Esophagus squamous epithelium (tissue), 4 donors: ENCODE measurements around the gene FAM114A1.

Experiments used
- CTCF ChIP-seq, 6 experiments: fragments of 450-650 bp in 4 of 6; fragments of 200-600 bp in 2 of 6; sonication (generic) in 2 of 6; IDR thresholded peaks; one replicate each; pipeline ENCODE4 v1.5.1; 2016 to 2019; ENCODE audit warnings: antibody characterized with exemption in 6 of 6, mild to moderate bottlenecking in 4 of 6, moderate library complexity in 4 of 6
- POLR2A ChIP-seq, 4 donors: fragments of 450-650 bp; IDR thresholded peaks; one replicate each; pipeline ENCODE4 v1.6.1; 2017; ENCODE audit warnings: antibody characterized with exemption in 4 of 4, mild to moderate bottlenecking in 4 of 4, moderate library complexity in 3 of 4

DNA sequence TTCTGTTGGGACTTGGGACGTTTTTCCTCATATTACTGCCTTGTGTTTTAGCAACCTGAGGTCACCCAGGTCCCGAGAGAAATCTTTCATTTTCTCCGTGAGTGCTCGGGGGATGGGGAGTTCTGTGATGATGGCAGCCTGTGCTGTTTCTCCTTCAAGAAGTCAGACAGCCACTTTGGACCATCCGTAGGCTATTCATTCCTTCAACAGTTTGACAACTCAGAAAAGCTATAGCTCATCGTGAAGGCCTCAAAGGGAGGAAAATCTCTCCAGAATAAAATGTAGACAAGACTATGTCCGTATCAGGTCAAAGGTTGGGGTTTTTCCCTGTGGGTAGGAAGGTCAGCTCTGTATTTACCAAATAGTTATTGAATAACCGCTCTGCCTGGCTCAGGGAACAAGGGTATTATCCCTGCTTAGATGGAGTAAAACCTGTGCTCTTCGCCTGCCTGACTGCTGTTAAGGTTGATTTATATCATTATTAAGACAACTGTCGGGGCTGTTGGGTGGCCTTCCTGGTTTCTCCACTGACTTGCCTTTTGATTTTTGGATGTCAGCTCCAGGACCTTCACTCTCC lies 36.6 kb downstream of the FAM114A1 start:
- TF ChIP-seq POLR2A (IDR thresholded peaks at IDR 0.05): no peak
- TF ChIP-seq CTCF (IDR thresholded peaks at IDR 0.05): no peak
